Measurements from ENCODE around the gene IGSF3. TPM values are rescaled to one million over a fixed set of nuclear protein-coding genes. Genes with fewer than 3 reads are reported as not detected.
"Not testable (repeated sequence)": the region's sequence is repeated elsewhere in the genome, so short reads cannot be mapped to it uniquely, and the experiment has no call there.

The IGSF3 gene
- total RNA-seq, 2 donors from 2014 or later: 23.2 to 30.4 TPM

GRCh38 chr1:116568662-116569380, 98.7 kb downstream of the IGSF3 start:
- intact Hi-C loops (cut with DNase I): no loop called here
- Histone ChIP-seq H3K36me3 (no peaks in the 10 kb centered on the region), H3K4me3 (no peak overlapping the region), H3K27ac (no peak overlapping the region), H3K27me3 (replicated peaks; ENCODE audit: insufficient read depth) (no peaks in the 10 kb centered on the region), H3K9me3 (no peaks in the 10 kb centered on the region), H3K4me1 (replicated peaks) (no peaks in the 10 kb centered on the region)
- no peak for TF ChIP-seq CTCF (IDR thresholded peaks at IDR 0.05)
- TF ChIP-seq POLR2AphosphoS5 (IDR thresholded peaks at IDR 0.05): no peak
- no peak for TF ChIP-seq POLR2A (IDR thresholded peaks at IDR 0.05)
- no peak for DNase-seq (ENCODE audit: low spot score)
- 94% methylated on average over 2 of the region's 2 CpGs for WGBS

- intact Hi-C loops (cut with DNase I): no loop called here
- TF ChIP-seq CTCF (IDR thresholded peaks at IDR 0.05) (no peak), POLR2AphosphoS5 (IDR thresholded peaks at IDR 0.05) (no peak), POLR2A (IDR thresholded peaks at IDR 0.05) (no peak)
Observed at GRCh38 chr1:116567790-116568661, 99.5 kb downstream of the IGSF3 start.

GRCh38 chr1:116565222-116565621, 102.3 kb downstream of the IGSF3 start:
- Histone ChIP-seq H3K27me3 (replicated peaks; ENCODE audit: insufficient read depth) (no peaks in the 10 kb centered on the region), H3K4me1 (replicated peaks) (no peaks in the 10 kb centered on the region), H3K36me3 (no peaks in the 10 kb centered on the region), H3K4me3 (no peak overlapping the region), H3K27ac (no peak overlapping the region), H3K9me3 (no peaks in the 10 kb centered on the region)
- TF ChIP-seq CTCF (IDR thresholded peaks at IDR 0.05): no peak
- TF ChIP-seq POLR2AphosphoS5 (IDR thresholded peaks at IDR 0.05): no peak
- TF ChIP-seq POLR2A (IDR thresholded peaks at IDR 0.05): no peak
- DNase-seq (ENCODE audit: low spot score): no peak
- intact Hi-C loops (cut with DNase I): no loop called here
- 97% methylated on average over 1 of the region's 1 CpG for WGBS

More at GRCh38 chr1:116567790-116568661, 99.5 kb downstream of the IGSF3 start:
- no peak for DNase-seq (ENCODE audit: low spot score)
- H3K4me3 ChIP-seq: no peak overlapping the region
- no peaks in the 10 kb centered on the region for H3K27me3 ChIP-seq (replicated peaks; ENCODE audit: insufficient read depth)
- no peak overlapping the region for H3K27ac ChIP-seq
- H3K9me3 ChIP-seq: no peaks in the 10 kb centered on the region
- WGBS: 70% methylated on average over 4 of the region's 4 CpGs
- H3K4me1 ChIP-seq (replicated peaks): no peaks in the 10 kb centered on the region
- no peaks in the 10 kb centered on the region for H3K36me3 ChIP-seq

GRCh38 chr1:116564426-116564825, 103.1 kb downstream of the IGSF3 start:
- no peaks in the 10 kb centered on the region for H3K36me3 ChIP-seq
- H3K4me3 ChIP-seq: no peak overlapping the region
- no peak for TF ChIP-seq POLR2AphosphoS5 (IDR thresholded peaks at IDR 0.05)
- TF ChIP-seq CTCF (IDR thresholded peaks at IDR 0.05): no peak
- TF ChIP-seq POLR2A (IDR thresholded peaks at IDR 0.05): no peak
- intact Hi-C loops (cut with DNase I): no loop called here
- H3K27me3 ChIP-seq (replicated peaks; ENCODE audit: insufficient read depth): no peaks in the 10 kb centered on the region
- no peak for DNase-seq (ENCODE audit: low spot score)
- no peaks in the 10 kb centered on the region for H3K9me3 ChIP-seq
- WGBS: 100% methylated on average over 1 of the region's 1 CpG
- no peak overlapping the region for H3K27ac ChIP-seq
- H3K4me1 ChIP-seq (replicated peaks): no peaks in the 10 kb centered on the region

- H3K4me3 ChIP-seq; H3K27me3 ChIP-seq (replicated peaks; ENCODE audit: insufficient read depth); H3K27ac ChIP-seq; H3K4me1 ChIP-seq (replicated peaks); H3K9me3 ChIP-seq; DNase-seq (ENCODE audit: low spot score); intact Hi-C loops (cut with DNase I); H3K36me3 ChIP-seq: not testable (repeated sequence)
- WGBS: 97% methylated on average over 4 of the region's 4 CpGs
Observed at GRCh38 chr1:116562465-116562864, 105.1 kb downstream of the IGSF3 start.
